HCT116 (cell line): ENCODE results near the gene TTC38.

Source experiments
- EZH2 ChIP-seq: fragments of 200-600 bp; sonication (generic); IDR thresholded peaks from 2 replicates; pipeline ENCODE4 v1.6.1; 2017; ENCODE audit warnings: antibody characterized with exemption, mixed run types
- EZH2phosphoT487 ChIP-seq: fragments of 200-600 bp; IDR thresholded peaks from 2 replicates; pipeline ENCODE4 v1.6.1; 2018; ENCODE audit warnings: antibody characterized with exemption, borderline replicate concordance
- POLR2A ChIP-seq: IDR thresholded peaks from 2 replicates; pipeline ENCODE4 v1.7.0; 2011; ENCODE audit warnings: borderline replicate concordance; ENCODE audit not compliant: insufficient read depth, insufficient read length; ENCODE audit errors: extremely low read depth
- POLR2AphosphoS5 ChIP-seq: IDR thresholded peaks from 2 replicates; pipeline ENCODE4 v1.6.1; 2011; ENCODE audit warnings: mild to moderate bottlenecking, low read depth, low read length, moderate library complexity
- RAD21 ChIP-seq: IDR thresholded peaks from 2 replicates; pipeline ENCODE4 v1.6.1; 2012; ENCODE audit warnings: low read depth, mild to moderate bottlenecking
- SP1 ChIP-seq: IDR thresholded peaks from 2 replicates; pipeline ENCODE4 v1.6.1; 2012; ENCODE audit warnings: low read depth
- YY1 ChIP-seq: IDR thresholded peaks from 2 replicates; pipeline ENCODE4 v1.6.1; 2011; ENCODE audit warnings: low read length, low read depth, moderate library complexity, mild to moderate bottlenecking; ENCODE audit not compliant: insufficient replicate concordance; ENCODE audit errors: extremely low read depth
- ZNF274 ChIP-seq: fragments of 200-500 bp; sonication (Bioruptor generic); IDR thresholded peaks from 2 replicates; pipeline ENCODE4 v1.6.1; 2014; ENCODE audit warnings: mild to moderate bottlenecking, low read depth, low read length, inconsistent platforms
- TF ChIP-seq, protein P1 (sequence below), 3 experiments: fragments of 200-600 bp in 1 of 3; sonication (generic) in 1 of 3; IDR thresholded peaks in 2 of 3; conservative IDR thresholded peaks in 1 of 3; 2 replicates each; pipeline ENCODE4 v1.5.1; 2012 to 2017; ENCODE audit warnings: low read depth in 2 of 3, low read length in 2 of 3, antibody characterized with exemption in 1 of 3, borderline replicate concordance in 1 of 3, control low read depth in 1 of 3, mild to moderate bottlenecking in 1 of 3, mixed read lengths in 1 of 3, mixed run types in 1 of 3, moderate library complexity in 1 of 3; ENCODE audit not compliant: insufficient read depth in 1 of 3
- TF ChIP-seq, protein P2 (sequence below): IDR thresholded peaks from 2 replicates; pipeline ENCODE4 v1.6.1; 2012
- TF ChIP-seq, protein P3 (sequence below): IDR thresholded peaks from 2 replicates; pipeline ENCODE4 v1.6.1; 2012
- TF ChIP-seq, protein P4 (sequence below): IDR thresholded peaks from 2 replicates; pipeline ENCODE4 v1.6.1; 2012; ENCODE audit warnings: low read depth

DNA sequence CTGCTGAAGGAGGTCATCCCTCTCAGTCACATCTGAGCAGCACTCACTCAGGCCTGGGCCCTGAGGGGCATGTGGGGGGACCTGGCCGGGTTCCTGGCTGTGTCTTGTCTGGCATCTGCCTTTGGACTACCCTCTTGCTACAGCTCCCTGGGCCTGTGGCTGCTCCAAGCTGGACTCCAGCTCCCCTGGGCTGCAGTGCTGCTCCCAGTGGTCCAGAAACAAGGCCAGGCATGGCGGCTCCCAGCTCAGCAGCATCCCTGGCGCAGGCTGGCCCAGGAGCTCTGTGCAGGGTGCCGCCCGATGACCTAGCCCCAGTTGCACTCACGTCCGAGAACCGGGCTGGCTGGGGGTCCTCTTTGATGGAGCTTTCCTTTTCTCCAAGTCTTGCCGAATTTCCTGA is 23.0 kb upstream of the TTC38 start:
- TF ChIP-seq, protein P1, sequence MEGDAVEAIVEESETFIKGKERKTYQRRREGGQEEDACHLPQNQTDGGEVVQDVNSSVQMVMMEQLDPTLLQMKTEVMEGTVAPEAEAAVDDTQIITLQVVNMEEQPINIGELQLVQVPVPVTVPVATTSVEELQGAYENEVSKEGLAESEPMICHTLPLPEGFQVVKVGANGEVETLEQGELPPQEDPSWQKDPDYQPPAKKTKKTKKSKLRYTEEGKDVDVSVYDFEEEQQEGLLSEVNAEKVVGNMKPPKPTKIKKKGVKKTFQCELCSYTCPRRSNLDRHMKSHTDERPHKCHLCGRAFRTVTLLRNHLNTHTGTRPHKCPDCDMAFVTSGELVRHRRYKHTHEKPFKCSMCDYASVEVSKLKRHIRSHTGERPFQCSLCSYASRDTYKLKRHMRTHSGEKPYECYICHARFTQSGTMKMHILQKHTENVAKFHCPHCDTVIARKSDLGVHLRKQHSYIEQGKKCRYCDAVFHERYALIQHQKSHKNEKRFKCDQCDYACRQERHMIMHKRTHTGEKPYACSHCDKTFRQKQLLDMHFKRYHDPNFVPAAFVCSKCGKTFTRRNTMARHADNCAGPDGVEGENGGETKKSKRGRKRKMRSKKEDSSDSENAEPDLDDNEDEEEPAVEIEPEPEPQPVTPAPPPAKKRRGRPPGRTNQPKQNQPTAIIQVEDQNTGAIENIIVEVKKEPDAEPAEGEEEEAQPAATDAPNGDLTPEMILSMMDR (IDR thresholded peaks at IDR 0.05 in 2 of 3, conservative IDR thresholded peaks at IDR 0.05 in 1 of 3; ENCODE audit: borderline replicate concordance in 1 of 3, insufficient read depth in 1 of 3, low read depth in 2 of 3, low read length in 2 of 3) = no peak
- TF ChIP-seq, protein P2, sequence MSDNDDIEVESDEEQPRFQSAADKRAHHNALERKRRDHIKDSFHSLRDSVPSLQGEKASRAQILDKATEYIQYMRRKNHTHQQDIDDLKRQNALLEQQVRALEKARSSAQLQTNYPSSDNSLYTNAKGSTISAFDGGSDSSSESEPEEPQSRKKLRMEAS = no peak
- TF ChIP-seq RAD21 (no peak), EZH2phosphoT487 (no peak), POLR2A (no peak), YY1 (no peak), EZH2 (no peak), POLR2AphosphoS5 (no peak), ZNF274 (no peak), SP1 (no peak)
- TF ChIP-seq, protein P3, sequence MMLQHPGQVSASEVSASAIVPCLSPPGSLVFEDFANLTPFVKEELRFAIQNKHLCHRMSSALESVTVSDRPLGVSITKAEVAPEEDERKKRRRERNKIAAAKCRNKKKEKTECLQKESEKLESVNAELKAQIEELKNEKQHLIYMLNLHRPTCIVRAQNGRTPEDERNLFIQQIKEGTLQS = no peak
- TF ChIP-seq, protein P4, sequence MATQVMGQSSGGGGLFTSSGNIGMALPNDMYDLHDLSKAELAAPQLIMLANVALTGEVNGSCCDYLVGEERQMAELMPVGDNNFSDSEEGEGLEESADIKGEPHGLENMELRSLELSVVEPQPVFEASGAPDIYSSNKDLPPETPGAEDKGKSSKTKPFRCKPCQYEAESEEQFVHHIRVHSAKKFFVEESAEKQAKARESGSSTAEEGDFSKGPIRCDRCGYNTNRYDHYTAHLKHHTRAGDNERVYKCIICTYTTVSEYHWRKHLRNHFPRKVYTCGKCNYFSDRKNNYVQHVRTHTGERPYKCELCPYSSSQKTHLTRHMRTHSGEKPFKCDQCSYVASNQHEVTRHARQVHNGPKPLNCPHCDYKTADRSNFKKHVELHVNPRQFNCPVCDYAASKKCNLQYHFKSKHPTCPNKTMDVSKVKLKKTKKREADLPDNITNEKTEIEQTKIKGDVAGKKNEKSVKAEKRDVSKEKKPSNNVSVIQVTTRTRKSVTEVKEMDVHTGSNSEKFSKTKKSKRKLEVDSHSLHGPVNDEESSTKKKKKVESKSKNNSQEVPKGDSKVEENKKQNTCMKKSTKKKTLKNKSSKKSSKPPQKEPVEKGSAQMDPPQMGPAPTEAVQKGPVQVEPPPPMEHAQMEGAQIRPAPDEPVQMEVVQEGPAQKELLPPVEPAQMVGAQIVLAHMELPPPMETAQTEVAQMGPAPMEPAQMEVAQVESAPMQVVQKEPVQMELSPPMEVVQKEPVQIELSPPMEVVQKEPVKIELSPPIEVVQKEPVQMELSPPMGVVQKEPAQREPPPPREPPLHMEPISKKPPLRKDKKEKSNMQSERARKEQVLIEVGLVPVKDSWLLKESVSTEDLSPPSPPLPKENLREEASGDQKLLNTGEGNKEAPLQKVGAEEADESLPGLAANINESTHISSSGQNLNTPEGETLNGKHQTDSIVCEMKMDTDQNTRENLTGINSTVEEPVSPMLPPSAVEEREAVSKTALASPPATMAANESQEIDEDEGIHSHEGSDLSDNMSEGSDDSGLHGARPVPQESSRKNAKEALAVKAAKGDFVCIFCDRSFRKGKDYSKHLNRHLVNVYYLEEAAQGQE = no peak
